GM18873 (cell line): ENCODE results near the gene MXRA8.

ENCODE experiments used
- ATAC-seq: cut with Tn5 transposase; IDR thresholded peaks from one replicate; pipeline ENCODE4 v1.9.1; 2021; ENCODE audit warnings: mild to moderate bottlenecking, moderate library complexity, moderate number of reproducible peaks; ENCODE audit not compliant: unreplicated experiment, low FRiP score

MXRA8 gene

DNA sequence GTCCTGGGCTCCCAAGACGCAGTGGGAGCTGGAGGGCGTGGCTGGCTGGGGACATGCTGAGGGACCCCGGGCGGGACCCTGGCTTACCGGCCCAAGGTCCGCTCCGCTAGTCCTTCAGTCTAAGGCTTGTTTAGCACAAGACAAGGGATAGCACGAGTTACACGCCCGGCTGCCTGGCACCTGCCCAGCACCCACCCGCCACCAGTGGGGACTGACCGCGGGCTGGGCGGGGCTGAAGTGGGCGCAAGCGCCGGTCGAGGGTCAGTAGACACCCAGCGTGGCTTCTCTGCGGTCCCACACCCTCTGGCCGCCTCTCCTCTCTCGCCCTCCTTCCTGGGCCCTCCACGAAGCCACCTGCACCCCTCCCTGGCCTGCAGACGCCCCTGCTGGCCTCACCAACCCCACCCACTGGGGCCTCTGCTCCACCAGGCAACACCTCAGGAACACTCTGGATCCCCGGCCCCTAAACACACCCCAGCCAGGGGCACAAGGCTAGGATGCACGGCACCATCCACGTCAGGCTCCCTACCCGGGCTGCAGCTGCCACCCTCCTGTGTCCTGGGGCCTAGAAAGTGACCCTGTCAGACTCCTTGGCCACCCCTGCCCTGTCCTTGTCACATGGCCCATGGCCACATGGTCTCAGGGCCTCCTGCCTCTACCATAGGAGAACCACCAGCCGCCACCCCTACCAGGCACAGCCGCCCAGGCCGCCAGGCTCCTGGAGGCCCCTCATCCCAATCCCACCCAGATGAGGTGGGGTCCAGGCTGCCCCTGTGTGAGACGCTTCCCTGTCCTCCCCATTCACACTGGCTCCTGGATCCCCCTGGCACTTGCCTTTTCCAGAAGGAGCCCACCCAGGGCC is 21.2 kb downstream of the MXRA8 start:
- ATAC-seq, result no peak

DNA sequence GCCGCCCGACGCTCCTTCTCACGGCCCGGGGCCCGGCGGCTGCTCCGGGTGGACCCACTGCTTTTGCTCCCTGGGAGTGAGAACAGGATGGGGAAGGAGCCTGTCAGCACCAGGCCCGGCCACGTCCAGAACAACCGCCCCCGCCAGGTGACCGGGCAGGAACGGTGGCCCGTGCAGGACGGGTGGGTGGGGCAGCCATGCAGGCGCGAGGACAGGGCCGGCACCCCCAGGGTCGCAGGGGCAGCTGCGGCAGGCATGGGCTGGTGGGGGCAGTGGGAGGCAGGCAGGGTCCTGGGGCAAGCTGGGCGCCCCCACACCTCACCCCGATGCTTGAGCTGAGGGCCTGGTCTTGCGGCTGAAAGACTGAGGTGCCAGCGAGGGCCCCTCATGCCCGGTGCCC is 21.9 kb downstream of the MXRA8 start:
- no peak for ATAC-seq

DNA sequence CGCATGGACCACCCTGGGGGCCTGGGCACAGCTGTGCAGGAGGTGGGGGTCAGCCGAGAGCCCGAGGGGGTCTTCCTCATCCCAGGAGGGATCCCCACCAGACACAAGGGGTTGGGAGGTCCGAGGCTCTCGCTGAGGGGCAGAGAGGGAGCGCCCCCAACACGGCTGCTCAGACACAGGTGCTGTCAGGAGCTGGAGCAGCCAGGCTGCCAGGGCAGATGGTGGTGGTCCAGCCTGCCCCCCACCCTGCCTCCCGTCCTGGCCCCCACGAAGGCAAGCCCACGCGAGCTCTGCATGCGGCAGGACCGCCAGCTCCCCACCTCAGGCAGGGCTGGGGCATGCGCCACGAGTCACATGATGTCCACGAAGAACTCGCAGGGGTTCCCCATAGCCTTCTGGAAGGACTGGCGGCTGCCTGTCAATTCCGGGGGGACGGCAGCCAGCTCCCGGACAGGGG is 22.5 kb downstream of the MXRA8 start:
- no peak for ATAC-seq

DNA sequence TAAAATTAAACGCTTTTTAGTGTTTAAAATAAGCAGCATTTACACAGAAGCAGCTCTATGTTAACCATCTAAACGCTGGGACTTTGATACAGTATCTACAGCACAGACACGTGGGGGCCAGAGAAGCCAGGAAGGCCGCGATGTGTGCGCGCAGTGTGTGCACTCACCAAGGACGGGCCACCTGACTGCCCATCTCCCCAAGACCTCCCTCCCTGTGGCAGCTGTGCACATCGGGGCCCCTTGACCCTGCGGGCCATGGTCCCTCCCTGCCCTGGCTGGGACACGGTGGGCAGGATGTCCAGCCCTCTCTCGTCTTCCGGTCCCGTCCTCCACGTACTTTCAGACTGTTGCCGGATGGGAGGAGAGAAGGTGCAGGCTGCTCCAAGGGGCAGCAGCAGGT is 23.1 kb downstream of the MXRA8 start:
- ATAC-seq, result no peak

DNA sequence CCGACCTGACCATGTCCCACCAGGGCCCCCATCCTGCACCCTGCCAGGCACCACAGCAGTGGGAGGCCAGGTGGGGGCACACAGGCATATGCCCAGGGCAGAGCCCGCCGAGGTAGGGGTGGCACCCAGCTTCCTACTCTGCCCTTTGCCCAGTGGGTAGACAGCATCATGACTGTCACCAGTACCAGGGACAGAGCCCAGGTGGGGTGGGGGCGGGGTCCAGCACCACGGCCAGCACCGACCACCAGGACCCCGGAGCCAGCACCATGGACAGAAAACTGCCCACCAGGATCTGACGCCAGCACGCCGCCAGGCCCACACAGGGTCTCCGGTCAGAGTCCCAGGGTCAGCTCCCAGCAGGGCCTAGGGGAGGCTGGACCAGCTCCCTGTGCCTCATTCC is 23.5 kb downstream of the MXRA8 start:
- no peak for ATAC-seq

DNA sequence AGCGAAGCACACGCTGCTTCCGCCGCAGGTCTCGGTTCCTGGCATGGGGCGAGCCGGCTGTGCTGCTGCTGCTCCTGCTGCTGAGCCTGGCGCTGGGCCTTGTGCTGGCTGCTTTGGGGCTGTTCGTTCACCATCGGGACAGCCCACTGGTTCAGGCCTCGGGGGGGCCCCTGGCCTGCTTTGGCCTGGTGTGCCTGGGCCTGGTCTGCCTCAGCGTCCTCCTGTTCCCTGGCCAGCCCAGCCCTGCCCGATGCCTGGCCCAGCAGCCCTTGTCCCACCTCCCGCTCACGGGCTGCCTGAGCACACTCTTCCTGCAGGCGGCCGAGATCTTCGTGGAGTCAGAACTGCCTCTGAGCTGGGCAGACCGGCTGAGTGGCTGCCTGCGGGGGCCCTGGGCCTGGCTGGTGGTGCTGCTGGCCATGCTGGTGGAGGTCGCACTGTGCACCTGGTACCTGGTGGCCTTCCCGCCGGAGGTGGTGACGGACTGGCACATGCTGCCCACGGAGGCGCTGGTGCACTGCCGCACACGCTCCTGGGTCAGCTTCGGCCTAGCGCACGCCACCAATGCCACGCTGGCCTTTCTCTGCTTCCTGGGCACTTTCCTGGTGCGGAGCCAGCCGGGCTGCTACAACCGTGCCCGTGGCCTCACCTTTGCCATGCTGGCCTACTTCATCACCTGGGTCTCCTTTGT is 24.7 kb downstream of the MXRA8 start:
- no peak for ATAC-seq

DNA sequence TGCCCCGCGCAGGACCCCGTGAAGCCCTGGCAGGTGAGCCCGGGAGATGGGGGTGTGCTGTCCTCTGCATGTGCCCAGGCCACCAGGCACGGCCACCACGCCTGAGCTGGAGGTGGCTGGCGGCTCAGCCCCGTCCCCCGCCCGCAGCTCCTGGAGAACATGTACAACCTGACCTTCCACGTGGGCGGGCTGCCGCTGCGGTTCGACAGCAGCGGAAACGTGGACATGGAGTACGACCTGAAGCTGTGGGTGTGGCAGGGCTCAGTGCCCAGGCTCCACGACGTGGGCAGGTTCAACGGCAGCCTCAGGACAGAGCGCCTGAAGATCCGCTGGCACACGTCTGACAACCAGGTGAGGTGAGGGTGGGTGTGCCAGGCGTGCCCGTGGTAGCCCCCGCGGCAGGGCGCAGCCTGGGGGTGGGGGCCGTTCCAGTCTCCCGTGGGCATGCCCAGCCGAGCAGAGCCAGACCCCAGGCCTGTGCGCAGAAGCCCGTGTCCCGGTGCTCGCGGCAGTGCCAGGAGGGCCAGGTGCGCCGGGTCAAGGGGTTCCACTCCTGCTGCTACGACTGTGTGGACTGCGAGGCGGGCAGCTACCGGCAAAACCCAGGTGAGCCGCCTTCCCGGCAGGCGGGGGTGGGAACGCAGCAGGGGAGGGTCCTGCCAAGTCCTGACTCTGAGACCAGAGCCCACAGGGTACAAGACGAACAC is 25.4 kb downstream of the MXRA8 start:
- ATAC-seq, result no peak

DNA sequence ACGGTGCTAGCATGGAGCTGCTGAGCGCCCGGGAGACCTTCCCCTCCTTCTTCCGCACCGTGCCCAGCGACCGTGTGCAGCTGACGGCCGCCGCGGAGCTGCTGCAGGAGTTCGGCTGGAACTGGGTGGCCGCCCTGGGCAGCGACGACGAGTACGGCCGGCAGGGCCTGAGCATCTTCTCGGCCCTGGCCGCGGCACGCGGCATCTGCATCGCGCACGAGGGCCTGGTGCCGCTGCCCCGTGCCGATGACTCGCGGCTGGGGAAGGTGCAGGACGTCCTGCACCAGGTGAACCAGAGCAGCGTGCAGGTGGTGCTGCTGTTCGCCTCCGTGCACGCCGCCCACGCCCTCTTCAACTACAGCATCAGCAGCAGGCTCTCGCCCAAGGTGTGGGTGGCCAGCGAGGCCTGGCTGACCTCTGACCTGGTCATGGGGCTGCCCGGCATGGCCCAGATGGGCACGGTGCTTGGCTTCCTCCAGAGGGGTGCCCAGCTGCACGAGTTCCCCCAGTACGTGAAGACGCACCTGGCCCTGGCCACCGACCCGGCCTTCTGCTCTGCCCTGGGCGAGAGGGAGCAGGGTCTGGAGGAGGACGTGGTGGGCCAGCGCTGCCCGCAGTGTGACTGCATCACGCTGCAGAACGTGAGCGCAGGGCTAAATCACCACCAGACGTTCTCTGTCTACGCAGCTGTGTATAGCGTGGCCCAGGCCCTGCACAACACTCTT is 26.2 kb downstream of the MXRA8 start:
- no peak for ATAC-seq

DNA sequence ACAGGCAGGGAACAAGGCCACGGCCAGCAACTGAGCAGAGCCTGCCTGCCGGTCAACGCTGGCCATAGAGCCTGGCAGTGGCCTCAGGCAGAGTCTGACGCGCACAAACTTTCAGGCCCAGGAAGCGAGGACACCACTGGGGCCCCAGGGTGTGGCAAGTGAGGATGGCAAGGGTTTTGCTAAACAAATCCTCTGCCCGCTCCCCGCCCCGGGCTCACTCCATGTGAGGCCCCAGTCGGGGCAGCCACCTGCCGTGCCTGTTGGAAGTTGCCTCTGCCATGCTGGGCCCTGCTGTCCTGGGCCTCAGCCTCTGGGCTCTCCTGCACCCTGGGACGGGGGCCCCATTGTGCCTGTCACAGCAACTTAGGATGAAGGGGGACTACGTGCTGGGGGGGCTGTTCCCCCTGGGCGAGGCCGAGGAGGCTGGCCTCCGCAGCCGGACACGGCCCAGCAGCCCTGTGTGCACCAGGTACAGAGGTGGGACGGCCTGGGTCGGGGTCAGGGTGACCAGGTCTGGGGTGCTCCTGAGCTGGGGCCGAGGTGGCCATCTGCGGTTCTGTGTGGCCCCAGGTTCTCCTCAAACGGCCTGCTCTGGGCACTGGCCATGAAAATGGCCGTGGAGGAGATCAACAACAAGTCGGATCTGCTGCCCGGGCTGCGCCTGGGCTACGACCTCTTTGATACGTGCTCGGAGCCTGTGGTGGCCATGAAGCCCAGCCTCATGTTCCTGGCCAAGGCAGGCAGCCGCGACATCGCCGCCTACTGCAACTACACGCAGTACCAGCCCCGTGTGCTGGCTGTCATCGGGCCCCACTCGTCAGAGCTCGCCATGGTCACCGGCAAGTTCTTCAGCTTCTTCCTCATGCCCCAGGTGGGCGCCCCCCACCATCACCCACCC is 27.0 kb downstream of the MXRA8 start, which contains the start of gene TAS1R3:
TAS1R3 (plus strand) TSS at position 213 of the 898 bp plus-strand sequence; CDS start at position 279, 66 bp downstream.
- no peak for ATAC-seq

DNA sequence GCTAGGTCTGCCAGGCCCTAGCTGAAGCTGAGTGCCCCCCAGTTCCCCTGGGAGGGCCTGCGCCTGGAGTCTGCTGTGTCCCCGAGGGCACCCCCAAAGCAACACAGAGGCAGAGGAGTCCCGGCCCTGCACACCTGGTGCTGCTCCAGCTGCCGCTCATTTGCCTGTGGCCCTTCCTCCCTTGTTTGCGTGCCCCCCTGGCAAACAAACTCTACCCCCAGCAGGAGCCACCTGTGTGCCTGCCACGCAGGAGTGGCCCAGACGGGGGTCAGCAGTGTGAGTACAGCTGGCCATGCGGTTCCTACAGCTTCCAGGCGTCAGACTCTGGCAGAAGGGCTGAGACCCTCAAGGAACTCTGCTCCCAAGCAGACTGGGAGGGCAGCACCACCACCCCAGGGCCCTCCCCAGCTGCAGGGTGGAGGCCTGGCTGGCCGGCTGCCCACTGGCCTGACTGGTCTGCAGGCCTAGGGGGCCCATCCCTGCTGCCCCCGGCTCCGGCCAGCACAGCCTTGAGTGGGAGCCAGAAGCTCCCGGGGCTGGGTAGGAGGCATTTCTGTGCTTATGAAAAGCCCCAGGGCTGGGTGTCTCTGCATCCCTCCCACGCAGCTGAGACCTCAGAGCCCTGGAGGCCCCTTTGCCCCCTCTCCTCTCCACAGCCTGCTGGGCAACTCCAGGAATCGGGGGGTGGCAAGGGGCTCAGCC is 27.8 kb downstream of the MXRA8 start:
- no peak for ATAC-seq

DNA sequence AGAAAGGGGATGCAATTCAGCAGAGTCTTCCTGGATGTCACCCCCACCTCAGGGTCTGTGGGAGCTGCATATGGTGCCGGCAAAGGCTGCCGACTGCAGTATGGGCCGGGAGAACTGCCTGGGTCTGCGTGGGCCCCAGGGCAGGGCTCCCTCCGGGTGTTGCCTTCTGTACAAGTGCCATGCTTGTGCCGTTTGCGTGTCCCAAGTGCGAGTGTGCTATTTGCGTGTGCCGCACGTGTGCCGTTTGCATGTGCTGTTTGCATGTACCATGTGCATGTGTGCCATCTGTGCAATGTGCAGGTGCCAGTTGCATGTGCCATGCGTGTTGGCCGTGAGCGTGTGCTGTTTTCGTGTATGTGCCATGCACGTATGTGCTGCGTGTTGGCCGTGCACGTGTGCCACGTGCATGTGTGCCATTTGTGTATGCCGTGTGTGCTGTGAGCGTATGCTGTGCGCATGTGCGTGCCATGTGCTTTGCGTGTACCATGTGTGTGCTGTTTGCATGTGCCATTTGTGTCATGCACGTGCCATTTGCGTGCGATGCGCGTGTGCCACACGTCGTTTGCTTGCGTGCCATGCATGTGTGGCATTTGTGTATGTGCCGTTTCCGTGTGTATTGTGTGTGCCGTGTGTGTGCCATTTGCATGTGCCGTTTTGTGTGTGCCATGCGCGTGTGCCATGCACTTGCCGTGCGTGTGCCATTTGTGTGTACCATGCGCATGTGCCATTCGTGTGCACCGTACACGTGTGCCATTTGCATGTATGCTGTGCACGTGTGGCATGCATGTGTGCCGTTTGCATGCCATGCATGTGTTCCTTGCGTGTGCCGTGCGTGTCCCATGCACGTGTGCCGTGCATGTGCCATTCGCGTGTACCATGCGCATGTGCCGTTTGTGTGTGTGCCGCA is 28.8 kb downstream of the MXRA8 start:
- no peak for ATAC-seq

DNA sequence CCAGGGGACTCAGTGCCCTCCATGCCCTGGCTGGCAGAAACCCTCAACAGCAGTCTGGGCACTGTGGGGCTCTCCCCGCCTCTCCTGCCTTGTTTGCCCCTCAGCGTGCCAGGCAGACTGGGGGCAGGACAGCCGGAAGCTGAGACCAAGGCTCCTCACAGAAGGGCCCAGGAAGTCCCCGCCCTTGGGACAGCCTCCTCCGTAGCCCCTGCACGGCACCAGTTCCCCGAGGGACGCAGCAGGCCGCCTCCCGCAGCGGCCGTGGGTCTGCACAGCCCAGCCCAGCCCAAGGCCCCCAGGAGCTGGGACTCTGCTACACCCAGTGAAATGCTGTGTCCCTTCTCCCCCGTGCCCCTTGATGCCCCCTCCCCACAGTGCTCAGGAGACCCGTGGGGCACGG is 30.1 kb downstream of the MXRA8 start:
- no peak for ATAC-seq

DNA sequence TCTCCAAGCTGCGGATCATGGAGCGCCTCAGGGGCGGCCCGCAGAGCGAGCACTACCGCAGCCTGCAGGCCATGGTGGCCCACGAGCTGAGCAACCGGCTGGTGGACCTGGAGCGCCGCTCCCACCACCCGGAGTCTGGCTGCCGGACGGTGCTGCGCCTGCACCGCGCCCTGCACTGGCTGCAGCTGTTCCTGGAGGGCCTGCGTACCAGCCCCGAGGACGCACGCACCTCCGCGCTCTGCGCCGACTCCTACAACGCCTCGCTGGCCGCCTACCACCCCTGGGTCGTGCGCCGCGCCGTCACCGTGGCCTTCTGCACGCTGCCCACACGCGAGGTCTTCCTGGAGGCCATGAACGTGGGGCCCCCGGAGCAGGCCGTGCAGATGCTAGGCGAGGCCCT is 31.1 kb downstream of the MXRA8 start:
- no peak for ATAC-seq

DNA sequence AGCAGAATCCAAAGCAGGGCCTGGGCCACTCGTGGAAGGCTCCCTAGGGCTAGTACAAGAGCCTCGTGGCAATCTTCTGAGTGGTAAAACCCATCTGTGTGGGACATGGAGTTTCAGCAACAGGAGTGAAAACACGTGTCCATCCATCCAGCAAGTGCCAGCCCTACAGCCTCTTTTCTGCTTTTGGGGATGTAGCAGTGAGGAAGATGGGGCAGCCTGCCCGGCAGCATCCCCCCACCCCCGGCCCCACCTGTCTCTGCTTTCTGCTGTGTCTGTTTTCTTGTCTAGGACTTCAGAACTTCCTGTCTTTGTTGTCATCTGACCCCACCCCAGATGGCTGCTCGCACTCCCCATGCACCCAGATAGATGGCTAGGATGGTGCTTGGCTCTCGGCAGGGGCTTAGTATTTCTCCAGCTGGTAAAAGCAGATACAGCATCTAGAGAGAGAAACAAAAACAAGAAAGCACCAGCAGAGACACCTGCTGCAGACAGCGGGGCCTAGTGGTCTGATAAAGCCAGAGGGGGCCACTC is 32.2 kb downstream of the MXRA8 start:
- no peak for ATAC-seq

DNA sequence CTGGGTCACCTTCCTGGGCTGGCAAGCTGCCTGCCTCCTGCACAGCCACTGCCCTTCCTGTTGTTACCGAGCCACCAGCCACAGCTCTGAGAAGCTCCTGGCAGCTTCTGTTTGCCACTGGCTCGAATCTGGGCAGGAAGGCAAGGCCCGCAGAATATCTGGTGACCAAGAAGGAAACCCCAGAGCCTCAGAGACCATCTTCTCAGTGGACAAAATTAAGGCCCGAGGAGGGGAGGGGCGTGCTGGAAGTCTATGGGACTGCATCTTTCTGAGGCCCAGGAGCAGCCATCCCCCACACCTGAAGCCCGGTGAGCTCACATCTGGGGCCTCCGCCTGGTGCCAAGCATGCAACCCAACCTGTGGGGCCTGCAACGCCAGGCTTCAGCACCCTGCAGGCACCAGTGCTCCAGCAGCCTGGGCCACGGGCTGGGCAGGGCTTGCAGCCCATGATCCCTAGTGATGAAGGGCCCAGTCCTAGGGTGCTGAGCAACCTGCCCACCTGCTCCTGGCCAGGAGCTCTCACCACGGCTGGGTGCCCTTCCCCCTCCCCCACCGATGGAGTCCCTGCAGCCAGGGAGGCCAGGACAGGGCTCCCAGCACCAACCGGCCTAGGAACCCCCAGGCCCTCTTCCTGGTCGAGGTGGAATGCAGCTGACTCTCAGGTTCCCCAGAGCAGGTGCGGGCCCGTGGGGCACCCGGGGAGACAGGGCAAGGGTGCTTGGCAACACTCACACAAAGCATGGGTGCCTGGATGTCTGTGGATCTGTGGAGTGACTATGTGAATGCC is 32.9 kb downstream of the MXRA8 start:
- ATAC-seq, result no peak

DNA sequence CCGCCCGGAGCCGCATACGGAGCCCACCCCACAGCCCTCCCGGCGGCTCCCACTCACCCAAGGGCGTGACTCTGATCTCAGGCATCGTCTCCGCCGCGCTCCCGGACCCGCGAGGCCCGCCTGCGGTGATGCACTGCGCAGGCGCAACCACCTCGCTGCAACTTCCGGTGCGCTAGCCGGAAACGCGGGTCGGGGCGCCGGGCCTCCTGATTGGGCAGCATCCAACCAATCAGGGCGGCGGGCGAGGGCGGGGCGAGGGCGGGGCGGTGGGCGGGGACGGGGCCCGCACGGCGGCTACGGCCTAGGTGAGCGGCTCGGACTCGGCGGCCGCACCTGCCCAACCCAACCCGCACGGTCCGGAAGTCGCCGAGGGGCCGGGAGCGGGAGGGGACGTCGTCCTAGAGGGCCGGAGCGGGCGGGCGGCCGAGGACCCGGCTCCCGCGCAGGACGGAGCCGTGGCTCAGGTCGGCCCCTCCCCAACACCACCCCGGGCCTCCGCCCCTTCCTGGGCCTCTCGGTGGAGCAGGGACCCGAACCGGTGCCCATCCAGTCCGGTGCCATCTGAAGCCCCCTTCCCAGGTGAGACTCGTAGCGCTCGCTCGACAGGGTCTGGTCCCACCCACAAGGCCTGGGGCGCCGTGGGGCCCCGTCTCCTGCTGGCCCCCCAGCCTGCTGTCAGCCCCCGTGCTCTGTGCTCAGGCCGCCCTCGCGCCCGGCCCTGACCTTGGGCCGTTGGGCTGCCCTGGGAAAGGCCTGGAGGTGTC is 33.6 kb downstream of the MXRA8 start, which contains the start of the genes CPTP and INTS11:
CPTP (plus strand) TSS at position 279 of the 764 bp plus-strand sequence. CDS start 2,109 bp downstream, outside the sequence.
INTS11 (minus strand) TSS at position 137 of the 764 bp plus-strand sequence; CDS start at position 85, 52 bp downstream.
- ATAC-seq, result peak; percentile 66
